MCF 10A (cell line): ENCODE results near the gene EMC8. TPM values are rescaled to one million over a fixed set of nuclear protein-coding genes. Genes with fewer than 3 reads are reported as not detected.
A peak's percentile ranks its signal among the peaks of the same experiment; 100 is the strongest.

Source experiments
- Bru-seq: library from RNA; stranded (reverse); fragments of 400-500 nt; gene quantifications from one replicate; lab custom pipeline; 2021; lab: Mats Ljungman, UMichigan
- BruChase-seq, 2 experiments: library from RNA; stranded (reverse); fragments of 400-500 nt; gene quantifications; one replicate each; lab custom pipeline; 2021; lab: Mats Ljungman, UMichigan
- BruUV-seq: library from RNA; stranded (reverse); fragments of 400-500 nt; replicated peaks from 2 replicates; lab custom pipeline; 2021; lab: Mats Ljungman, UMichigan
- CTCF ChIA-PET: fragments of 300-600 bp; sonication (Branson Sonifier 250); formaldehyde crosslinking; extraction: SDS; loops from one replicate; lab custom pipeline; 2021; ENCODE audit warnings: antibody characterized with exemption, inconsistent platforms; lab: Yijun Ruan, JAX
- POLR2A ChIA-PET: fragments of 300-600, 350-650 bp; sonication (Branson Sonifier 250); formaldehyde crosslinking; extraction: SDS; loops from one replicate; lab custom pipeline; 2020; ENCODE audit warnings: antibody characterized with exemption, inconsistent platforms; lab: Yijun Ruan, JAX
- DNase-seq: peaks from one replicate; pipeline ENCODE4 v3.0.0-alpha.2; 2018; ENCODE audit not compliant: unreplicated experiment
- H3K27ac Mint-ChIP-seq: one replicate; pipeline ENCODE4 v1.8.0; 2022; ENCODE audit warnings: mild to moderate bottlenecking, low read depth, mixed read lengths; ENCODE audit not compliant: unreplicated experiment
- H3K27me3 Mint-ChIP-seq: one replicate; pipeline ENCODE4 v1.8.0; 2022; ENCODE audit warnings: mixed read lengths; ENCODE audit not compliant: insufficient read depth, unreplicated experiment
- H3K36me3 Mint-ChIP-seq: one replicate; pipeline ENCODE4 v1.8.0; 2022; ENCODE audit warnings: mild to moderate bottlenecking, moderate library complexity, mixed read lengths; ENCODE audit not compliant: insufficient read depth, unreplicated experiment
- H3K4me1 Mint-ChIP-seq: one replicate; pipeline ENCODE4 v1.8.0; 2022; ENCODE audit warnings: mixed read lengths; ENCODE audit not compliant: insufficient read depth, unreplicated experiment
- H3K4me3 Mint-ChIP-seq: one replicate; pipeline ENCODE4 v1.8.0; 2022; ENCODE audit warnings: mild to moderate bottlenecking, moderate library complexity, mixed read lengths; ENCODE audit not compliant: unreplicated experiment
- H3K9me3 Mint-ChIP-seq: one replicate; pipeline ENCODE4 v1.8.0; 2022; ENCODE audit warnings: mixed read lengths; ENCODE audit not compliant: unreplicated experiment
- intact Hi-C: fragments of 100-400 bp; cut with micrococcal nuclease; formaldehyde crosslinking; loops from 2 replicates; pipeline ENCODE4 v1.14.1; 2022
- long read RNA-seq: library from polyadenylated mRNA; stranded (forward); transcript quantifications from one replicate; pipeline ENCODE4 v2.0.0, GENCODE V29; 2022
- total RNA-seq: library from RNA; stranded (reverse); gene quantifications from 2 replicates; pipeline ENCODE4 v1.2.3, GENCODE V29; 2022
- TF ChIP-seq, protein P1 (sequence below): fragments of 200-600 bp; IDR thresholded peaks from one replicate; pipeline ENCODE4 v1.8.0; 2022; ENCODE audit warnings: antibody characterized with exemption, mild to moderate bottlenecking; ENCODE audit not compliant: unreplicated experiment

Gene EMC8
- total RNA-seq: 68.5 and 71.1 TPM in 2 replicates
- percentile 73 among the genes with signal in this experiment for Bru-seq, nascent RNA
- BruChase-seq, experiment 1, labeled RNA remaining after a 6-hour chase: percentile 78 among the genes with signal in this experiment
- BruChase-seq, experiment 2, labeled RNA remaining after a 2-hour chase: percentile 72 among the genes with signal in this experiment
- long read RNA-seq, transcript EMC8-202 (4 exons, 1,935 nt): minor isoform, 32 of 193 reads
- long read RNA-seq, transcript EMC8-201 (5 exons, 1,962 nt): major isoform, 148 of 193 reads
- long read RNA-seq, partial matches to known transcripts: 1 of 193 reads
- long read RNA-seq, other reads (novel, unspliced or antisense): 9 of 193 reads

DNA sequence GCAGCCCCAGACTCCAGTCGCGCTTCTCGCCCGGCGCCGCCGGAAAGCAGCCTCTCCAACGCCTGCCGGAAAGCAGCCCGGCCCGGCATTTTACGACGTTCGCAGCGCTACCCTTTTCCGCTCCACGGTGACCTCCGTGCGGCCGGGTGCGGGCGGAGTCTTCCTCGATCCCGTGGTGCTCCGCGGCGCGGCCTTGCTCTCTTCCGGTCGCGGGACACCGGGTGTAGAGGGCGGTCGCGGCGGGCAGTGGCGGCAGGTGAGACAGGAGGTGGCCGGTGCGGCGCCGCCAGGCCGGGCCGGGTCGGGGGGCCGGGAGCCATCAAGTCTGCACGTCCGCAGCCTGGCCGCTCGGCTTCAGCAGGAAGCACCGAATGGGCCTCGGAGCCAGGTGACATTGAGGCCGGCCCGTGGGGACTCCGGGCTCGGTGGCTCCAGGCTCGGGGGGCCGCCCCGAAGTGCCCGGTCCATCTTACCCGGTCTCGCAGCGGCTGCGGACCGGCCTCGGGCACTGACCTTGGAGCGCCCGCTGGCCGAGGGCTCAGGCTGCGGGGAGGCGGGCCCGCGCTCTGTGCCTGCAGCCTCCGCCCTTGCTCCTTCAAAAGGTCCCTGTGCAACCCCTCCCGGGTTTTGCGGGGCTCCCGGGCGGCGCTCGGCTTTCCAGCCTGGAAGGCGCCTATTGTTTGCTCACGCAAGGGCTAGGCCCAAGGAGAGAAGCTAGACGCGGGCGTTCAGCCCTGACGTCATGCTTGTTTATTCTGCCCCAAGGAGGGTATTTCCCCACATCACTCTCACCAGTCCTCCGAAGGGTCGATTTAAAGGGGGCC, at the start of gene EMC8, which contains the start of gene COX4I1:
Gene EMC8 (minus strand): TSS at position 48 of the 824 bp plus-strand sequence. CDS start 249 bp downstream, outside the sequence.
Gene COX4I1 (plus strand): TSS at position 199 of the 824 bp plus-strand sequence. CDS start 1,511 bp downstream, outside the sequence.
- intact Hi-C loops: loop anchor here (5.0 kb wide), 1 partner anchor 47 kb away; the partner anchor contains the start of gene C16orf74
- TF ChIP-seq, protein P1, sequence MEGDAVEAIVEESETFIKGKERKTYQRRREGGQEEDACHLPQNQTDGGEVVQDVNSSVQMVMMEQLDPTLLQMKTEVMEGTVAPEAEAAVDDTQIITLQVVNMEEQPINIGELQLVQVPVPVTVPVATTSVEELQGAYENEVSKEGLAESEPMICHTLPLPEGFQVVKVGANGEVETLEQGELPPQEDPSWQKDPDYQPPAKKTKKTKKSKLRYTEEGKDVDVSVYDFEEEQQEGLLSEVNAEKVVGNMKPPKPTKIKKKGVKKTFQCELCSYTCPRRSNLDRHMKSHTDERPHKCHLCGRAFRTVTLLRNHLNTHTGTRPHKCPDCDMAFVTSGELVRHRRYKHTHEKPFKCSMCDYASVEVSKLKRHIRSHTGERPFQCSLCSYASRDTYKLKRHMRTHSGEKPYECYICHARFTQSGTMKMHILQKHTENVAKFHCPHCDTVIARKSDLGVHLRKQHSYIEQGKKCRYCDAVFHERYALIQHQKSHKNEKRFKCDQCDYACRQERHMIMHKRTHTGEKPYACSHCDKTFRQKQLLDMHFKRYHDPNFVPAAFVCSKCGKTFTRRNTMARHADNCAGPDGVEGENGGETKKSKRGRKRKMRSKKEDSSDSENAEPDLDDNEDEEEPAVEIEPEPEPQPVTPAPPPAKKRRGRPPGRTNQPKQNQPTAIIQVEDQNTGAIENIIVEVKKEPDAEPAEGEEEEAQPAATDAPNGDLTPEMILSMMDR: no peak
- Mint-ChIP-seq H3K4me1 (peaks cover 36% of the 10 kb centered on the region), H3K27me3 (no peaks in the 10 kb centered on the region), H3K27ac (peak within 1 kb of the TSS; percentile 91), H3K9me3 (no peaks in the 10 kb centered on the region), H3K4me3 (peak within 1 kb of the TSS; percentile 85), H3K36me3 (peaks cover 55% of the 10 kb centered on the region)
- ChIA-PET CTCF (interaction anchor here (0.6 kb wide), 2 partner anchors 20 to 720 kb away, joined by 3 read pairs; no protein-coding TSS in a partner anchor), POLR2A (interaction anchor here (0.6 to 2.6 kb wide), 13 partner anchors 12 to 265 kb away, joined by 3 to 14 read pairs (median 5); partner anchors contain the start of gene C16orf74)
- DNase-seq: peak; percentile 93
- no TSS peak for BruUV-seq

DNA sequence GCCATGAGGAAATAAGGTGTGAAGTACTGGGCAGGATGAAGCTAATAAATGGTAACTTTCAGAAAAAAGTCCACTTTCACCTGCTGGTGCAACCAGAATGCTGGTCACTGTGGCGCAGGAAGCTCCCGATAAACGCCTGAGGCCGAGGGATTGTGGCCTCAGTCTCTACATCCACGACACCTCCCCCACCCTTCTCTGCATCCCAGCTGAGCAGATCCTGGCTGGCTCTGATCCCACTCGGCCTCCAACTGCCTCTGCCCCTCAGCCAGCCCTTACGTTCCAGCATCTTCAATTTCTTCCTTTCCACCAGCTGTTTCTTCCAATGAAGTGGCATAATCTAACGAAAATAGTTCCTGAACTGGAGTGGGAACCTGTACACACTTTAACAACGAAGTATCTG, 49.6 kb upstream of the EMC8 start:
- TF ChIP-seq, protein P1: no peak
- H3K27ac Mint-ChIP-seq: no peak overlapping the region
- ChIA-PET CTCF (interaction anchor here (0.6 to 1.5 kb wide), 2 partner anchors 28 to 29 kb away, joined by 3 to 7 read pairs; no protein-coding TSS in a partner anchor), POLR2A (no interaction called here)
- no peaks in the 10 kb centered on the region for H3K4me1 Mint-ChIP-seq
- no peak overlapping the region for H3K4me3 Mint-ChIP-seq
- no peak for DNase-seq
- no peaks in the 10 kb centered on the region for H3K36me3 Mint-ChIP-seq
- BruUV-seq: no TSS peak
- intact Hi-C loops: no loop called here
- H3K9me3 Mint-ChIP-seq: no peaks in the 10 kb centered on the region
- H3K27me3 Mint-ChIP-seq: peaks cover 88% of the 10 kb centered on the region

DNA sequence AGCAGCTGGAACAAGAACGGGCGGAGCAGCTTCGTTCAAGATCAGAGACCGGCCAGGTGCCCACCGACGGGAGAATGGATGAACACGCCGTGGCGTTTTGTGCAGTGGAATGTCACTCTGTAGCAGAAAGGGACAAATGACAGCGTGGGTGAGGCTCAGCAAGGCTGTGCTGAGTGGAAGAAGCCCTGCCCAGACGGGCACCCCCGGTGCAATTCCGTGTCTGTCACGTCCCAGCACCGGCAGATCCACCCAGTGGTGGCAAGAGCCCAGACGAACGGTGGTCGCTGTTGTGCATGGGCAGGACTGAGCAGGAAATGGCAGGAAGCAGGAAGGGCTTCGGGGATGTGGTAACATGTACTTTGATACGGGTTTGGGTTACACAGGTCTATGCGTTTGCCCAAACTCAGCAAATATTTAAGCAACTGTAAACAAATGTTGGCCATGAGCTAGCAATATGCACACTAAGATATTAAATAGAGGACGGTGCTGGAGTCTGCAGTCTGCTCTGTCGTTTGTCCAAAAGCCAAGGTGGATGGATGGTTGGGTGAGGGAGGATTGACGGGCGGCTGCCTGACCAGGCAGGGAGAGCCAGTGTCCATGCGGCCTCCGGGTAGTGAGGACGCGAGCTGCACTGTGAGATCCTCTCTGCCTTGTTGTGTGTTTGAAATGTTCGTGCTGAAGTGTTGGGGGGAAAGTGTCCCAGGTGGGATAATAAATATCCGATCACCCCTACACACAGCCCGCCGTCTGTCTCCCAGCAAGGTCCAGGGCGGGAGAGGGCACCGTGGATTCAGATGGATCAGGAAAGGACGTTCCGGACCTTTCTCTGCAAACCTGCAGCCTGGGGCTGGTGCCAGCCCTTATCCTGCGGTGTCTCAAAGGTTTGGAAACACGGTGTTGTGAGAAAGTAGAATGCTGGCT, 48.6 kb upstream of the EMC8 start:
- intact Hi-C loops: no loop called here
- Mint-ChIP-seq H3K4me3 (no peak overlapping the region), H3K4me1 (no peaks in the 10 kb centered on the region), H3K27ac (no peak overlapping the region), H3K27me3 (peaks cover 88% of the 10 kb centered on the region), H3K36me3 (no peaks in the 10 kb centered on the region), H3K9me3 (no peaks in the 10 kb centered on the region)
- POLR2A ChIA-PET: no interaction called here
- BruUV-seq: no TSS peak
- CTCF ChIA-PET: interaction anchor here (0.6 to 1.5 kb wide), 3 partner anchors 27 to 1545 kb away, joined by 3 to 7 read pairs (median 5); no protein-coding TSS in a partner anchor
- no peak for DNase-seq
- TF ChIP-seq, protein P1: no peak
